ENCODE data around the gene ADAM19.
"Not testable (repeated sequence)": the region's sequence is repeated elsewhere in the genome, so short reads cannot be mapped to it uniquely, and the experiment has no call there.

ADAM19 gene

GRCh38 chr5:157487358-157487757 is 88.2 kb downstream of the ADAM19 start:
- no peak for TF ChIP-seq CTCF (IDR thresholded peaks at IDR 0.05; ENCODE audit: control insufficient read depth, extremely low read depth, insufficient read depth)
- H3K4me3 ChIP-seq (ENCODE audit: low read depth, low read length): no peak overlapping the region
- no peak for DNase-seq (ENCODE audit: low read depth)

GRCh38 chr5:157486861-157487260 is 88.7 kb downstream of the ADAM19 start:
- TF ChIP-seq CTCF (IDR thresholded peaks at IDR 0.05; ENCODE audit: control insufficient read depth, extremely low read depth, insufficient read depth): no peak
- H3K4me3 ChIP-seq (ENCODE audit: low read depth, low read length): no peak overlapping the region
- no peak for DNase-seq (ENCODE audit: low read depth)

- no peak for DNase-seq (ENCODE audit: low read depth)
- no peak for TF ChIP-seq CTCF (IDR thresholded peaks at IDR 0.05; ENCODE audit: control insufficient read depth, extremely low read depth, insufficient read depth)
- H3K4me3 ChIP-seq (ENCODE audit: low read depth, low read length): no peak overlapping the region
Measured at GRCh38 chr5:157486221-157486681, 89.3 kb downstream of the ADAM19 start.

- DNase-seq (ENCODE audit: low read depth): no peak
- no peak overlapping the region for H3K4me3 ChIP-seq (ENCODE audit: low read depth, low read length)
- no peak for TF ChIP-seq CTCF (IDR thresholded peaks at IDR 0.05; ENCODE audit: control insufficient read depth, extremely low read depth, insufficient read depth)
Measured at GRCh38 chr5:157485811-157486210, 89.8 kb downstream of the ADAM19 start.

GRCh38 chr5:157485340-157485739 is 90.2 kb downstream of the ADAM19 start:
- no peak for DNase-seq (ENCODE audit: low read depth)
- H3K4me3 ChIP-seq (ENCODE audit: low read depth, low read length): no peak overlapping the region
- no peak for TF ChIP-seq CTCF (IDR thresholded peaks at IDR 0.05; ENCODE audit: control insufficient read depth, extremely low read depth, insufficient read depth)

- DNase-seq (ENCODE audit: low read depth): no peak
- TF ChIP-seq CTCF (IDR thresholded peaks at IDR 0.05; ENCODE audit: control insufficient read depth, extremely low read depth, insufficient read depth): no peak
- H3K4me3 ChIP-seq (ENCODE audit: low read depth, low read length): no peak overlapping the region
Measured at GRCh38 chr5:157484768-157485167, 90.8 kb downstream of the ADAM19 start.

- DNase-seq (ENCODE audit: low read depth); H3K4me3 ChIP-seq (ENCODE audit: low read depth, low read length): not testable (repeated sequence)
Measured at GRCh38 chr5:157482702-157483101, 92.9 kb downstream of the ADAM19 start.
